ENCODE data around the gene PBX1. TPM values are rescaled to one million over a fixed set of nuclear protein-coding genes. Genes with fewer than 3 reads are reported as not detected.

The PBX1 gene
- total RNA-seq, 2 donors from 2014 or later = 59.9 to 79.2 TPM

- WGBS, 2 experiments (ENCODE audit: insufficient coverage in 1 of 2, insufficient read length in 1 of 2) = 91% methylated on average over 8 to 11 of the region's 11 CpGs
- no peak for TF ChIP-seq CTCF (conservative IDR thresholded peaks at IDR 0.05)
- peak overlapping the region; percentile 83 for H3K27ac ChIP-seq (ENCODE audit: low read depth, low read length)
- no peaks in the 10 kb centered on the region for H3K36me3 ChIP-seq (ENCODE audit: control insufficient read depth, insufficient read depth, low read length)
- no peaks in the 10 kb centered on the region for H3K4me1 ChIP-seq (ENCODE audit: control insufficient read depth, insufficient read depth, low read length)
- H3K27me3 Mint-ChIP-seq (ENCODE audit: insufficient read depth) = no peaks in the 10 kb centered on the region
- no peak overlapping the region for H3K27ac Mint-ChIP-seq
- no peak overlapping the region for H3K9ac ChIP-seq (ENCODE audit: extremely low read depth, low read length, poor library complexity, severe bottlenecking)
- H3K9me3 ChIP-seq (ENCODE audit: control insufficient read depth, low read length) = no peaks in the 10 kb centered on the region
- H3K4me1 Mint-ChIP-seq = peaks cover 9% of the 10 kb centered on the region
- no peaks in the 10 kb centered on the region for H3K9me3 Mint-ChIP-seq
- H3K4me3 ChIP-seq (ENCODE audit: low read length) = no peak overlapping the region
- no peak for DNase-seq
- peaks cover 12% of the 10 kb centered on the region for H3K36me3 Mint-ChIP-seq (ENCODE audit: low read depth)
- H3K27me3 ChIP-seq (ENCODE audit: control insufficient read depth, insufficient read depth, low read length, poor library complexity, severe bottlenecking) = no peaks in the 10 kb centered on the region
- no peak overlapping the region for H3K4me3 Mint-ChIP-seq
These were observed 129.8 kb downstream of the PBX1 start for GRCh38 chr1:164688791-164689190.

- TF ChIP-seq CTCF (conservative IDR thresholded peaks at IDR 0.05) = no peak
These were observed 130.9 kb downstream of the PBX1 start for GRCh38 chr1:164689672-164690511.

GRCh38 chr1:164692420-164692819, 133.4 kb downstream of the PBX1 start:
- H3K36me3 Mint-ChIP-seq (ENCODE audit: low read depth) = peaks cover 1% of the 10 kb centered on the region
- H3K27me3 Mint-ChIP-seq (ENCODE audit: insufficient read depth) = no peaks in the 10 kb centered on the region
- H3K4me1 Mint-ChIP-seq = peaks cover 9% of the 10 kb centered on the region
- 100% methylated on average over 1 of the region's 2 CpGs; no CpG with 5 or more reads in 1 of the 2 experiments for WGBS, 2 experiments (ENCODE audit: insufficient coverage in 1 of 2, insufficient read length in 1 of 2)
- no peak overlapping the region for H3K27ac Mint-ChIP-seq
- Histone ChIP-seq H3K9ac (ENCODE audit: extremely low read depth, low read length, poor library complexity, severe bottlenecking) (no peak overlapping the region), H3K4me1 (ENCODE audit: control insufficient read depth, insufficient read depth, low read length) (no peaks in the 10 kb centered on the region), H3K27me3 (ENCODE audit: control insufficient read depth, insufficient read depth, low read length, poor library complexity, severe bottlenecking) (no peaks in the 10 kb centered on the region), H3K27ac (ENCODE audit: low read depth, low read length) (no peak overlapping the region), H3K36me3 (ENCODE audit: control insufficient read depth, insufficient read depth, low read length) (no peaks in the 10 kb centered on the region), H3K4me3 (ENCODE audit: low read length) (no peak overlapping the region), H3K9me3 (ENCODE audit: control insufficient read depth, low read length) (no peaks in the 10 kb centered on the region)
- H3K9me3 Mint-ChIP-seq = no peaks in the 10 kb centered on the region
- no peak overlapping the region for H3K4me3 Mint-ChIP-seq
- no peak for TF ChIP-seq CTCF (conservative IDR thresholded peaks at IDR 0.05)
- no peak for DNase-seq

More at GRCh38 chr1:164689672-164690511, 130.9 kb downstream of the PBX1 start:
- Mint-ChIP-seq H3K27me3 (ENCODE audit: insufficient read depth) (no peaks in the 10 kb centered on the region), H3K36me3 (ENCODE audit: low read depth) (peaks cover 12% of the 10 kb centered on the region), H3K27ac (no peak overlapping the region), H3K4me3 (no peak overlapping the region), H3K9me3 (no peaks in the 10 kb centered on the region), H3K4me1 (peaks cover 9% of the 10 kb centered on the region)
- Histone ChIP-seq H3K36me3 (ENCODE audit: control insufficient read depth, insufficient read depth, low read length) (no peaks in the 10 kb centered on the region), H3K4me3 (ENCODE audit: low read length) (no peak overlapping the region), H3K9ac (ENCODE audit: extremely low read depth, low read length, poor library complexity, severe bottlenecking) (no peak overlapping the region), H3K27me3 (ENCODE audit: control insufficient read depth, insufficient read depth, low read length, poor library complexity, severe bottlenecking) (no peaks in the 10 kb centered on the region), H3K4me1 (ENCODE audit: control insufficient read depth, insufficient read depth, low read length) (no peaks in the 10 kb centered on the region), H3K9me3 (ENCODE audit: control insufficient read depth, low read length) (no peaks in the 10 kb centered on the region), H3K27ac (ENCODE audit: low read depth, low read length) (peak overlapping the region; percentile 83)
- 71 to 74% methylated on average over 5 to 13 of the region's 13 CpGs for WGBS, 2 experiments (ENCODE audit: insufficient coverage in 1 of 2, insufficient read length in 1 of 2)
- no peak for DNase-seq

Data from endodermal cell (in vitro differentiated cells).